H1 (cell line): Measurements from ENCODE around the gene ERVFRD-1.

Experiments used
- CREB1 ChIP-seq: IDR thresholded peaks from 2 replicates; pipeline ENCODE4 v1.6.1; 2012; ENCODE audit warnings: inconsistent platforms
- EZH2 ChIP-seq: fragments of 200-600 bp; sonication (generic); IDR thresholded peaks from 2 replicates; pipeline ENCODE4 v1.7.1; 2012; ENCODE audit warnings: low read depth, mild to moderate bottlenecking, moderate library complexity, low read length, inconsistent platforms; ENCODE audit not compliant: severe bottlenecking
- JUN ChIP-seq: IDR thresholded peaks from 2 replicates; pipeline ENCODE4 v1.6.1; 2011; ENCODE audit warnings: low read depth, mild to moderate bottlenecking, improper control_type of control experiment, low read length
- PHF8 ChIP-seq: fragments of 200-600 bp; sonication (generic); conservative IDR thresholded peaks from 2 replicates; pipeline ENCODE4 v1.7.1; 2012; ENCODE audit warnings: low read depth, mild to moderate bottlenecking, inconsistent platforms, low read length, moderate library complexity
- POLR2A ChIP-seq, 2 experiments: IDR thresholded peaks; 1 replicate in 1 of 2; 2 replicates in 1 of 2; pipeline ENCODE4 v1.6.1; 2011; ENCODE audit warnings: low read depth in 2 of 2, low read length in 2 of 2, mild to moderate bottlenecking in 2 of 2; ENCODE audit errors: control extremely low read depth in 1 of 2
- RXRA ChIP-seq: IDR thresholded peaks from 2 replicates; pipeline ENCODE4 v1.6.1; 2011; ENCODE audit warnings: low read depth, mild to moderate bottlenecking, low read length, moderate library complexity; ENCODE audit not compliant: insufficient read depth
- TF ChIP-seq, protein P1 (sequence below): IDR thresholded peaks from 2 replicates; pipeline ENCODE4 v1.6.1; 2012; ENCODE audit warnings: inconsistent platforms
- TF ChIP-seq, protein P2 (sequence below), 3 experiments: IDR thresholded peaks; 1 replicate in 2 of 3; 2 replicates in 1 of 3; pipeline versions ENCODE4 v1.5.1 to v1.6.1; 2011; ENCODE audit warnings: low read length in 3 of 3, mild to moderate bottlenecking in 3 of 3, inconsistent platforms in 2 of 3, low read depth in 1 of 3, moderate library complexity in 1 of 3; ENCODE audit not compliant: insufficient read depth in 1 of 3; ENCODE audit errors: control extremely low read depth in 1 of 3

- TF ChIP-seq, protein P1, sequence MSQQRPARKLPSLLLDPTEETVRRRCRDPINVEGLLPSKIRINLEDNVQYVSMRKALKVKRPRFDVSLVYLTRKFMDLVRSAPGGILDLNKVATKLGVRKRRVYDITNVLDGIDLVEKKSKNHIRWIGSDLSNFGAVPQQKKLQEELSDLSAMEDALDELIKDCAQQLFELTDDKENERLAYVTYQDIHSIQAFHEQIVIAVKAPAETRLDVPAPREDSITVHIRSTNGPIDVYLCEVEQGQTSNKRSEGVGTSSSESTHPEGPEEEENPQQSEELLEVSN, result no peak
- no peak for TF ChIP-seq RXRA
- TF ChIP-seq, protein P2, sequence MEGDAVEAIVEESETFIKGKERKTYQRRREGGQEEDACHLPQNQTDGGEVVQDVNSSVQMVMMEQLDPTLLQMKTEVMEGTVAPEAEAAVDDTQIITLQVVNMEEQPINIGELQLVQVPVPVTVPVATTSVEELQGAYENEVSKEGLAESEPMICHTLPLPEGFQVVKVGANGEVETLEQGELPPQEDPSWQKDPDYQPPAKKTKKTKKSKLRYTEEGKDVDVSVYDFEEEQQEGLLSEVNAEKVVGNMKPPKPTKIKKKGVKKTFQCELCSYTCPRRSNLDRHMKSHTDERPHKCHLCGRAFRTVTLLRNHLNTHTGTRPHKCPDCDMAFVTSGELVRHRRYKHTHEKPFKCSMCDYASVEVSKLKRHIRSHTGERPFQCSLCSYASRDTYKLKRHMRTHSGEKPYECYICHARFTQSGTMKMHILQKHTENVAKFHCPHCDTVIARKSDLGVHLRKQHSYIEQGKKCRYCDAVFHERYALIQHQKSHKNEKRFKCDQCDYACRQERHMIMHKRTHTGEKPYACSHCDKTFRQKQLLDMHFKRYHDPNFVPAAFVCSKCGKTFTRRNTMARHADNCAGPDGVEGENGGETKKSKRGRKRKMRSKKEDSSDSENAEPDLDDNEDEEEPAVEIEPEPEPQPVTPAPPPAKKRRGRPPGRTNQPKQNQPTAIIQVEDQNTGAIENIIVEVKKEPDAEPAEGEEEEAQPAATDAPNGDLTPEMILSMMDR (IDR thresholded peaks at IDR 0.05; ENCODE audit: control extremely low read depth in 1 of 3, insufficient read depth in 1 of 3, low read depth in 1 of 3, low read length in 3 of 3), result no peak
- TF ChIP-seq JUN, result no peak
- no peak for TF ChIP-seq EZH2
- TF ChIP-seq POLR2A (IDR thresholded peaks at IDR 0.05; ENCODE audit: control extremely low read depth in 1 of 2, low read depth in 2 of 2, low read length in 2 of 2), result no peak
- TF ChIP-seq PHF8, result no peak
- no peak for TF ChIP-seq CREB1
These were observed 46.7 kb downstream of the ERVFRD-1 start for GRCh38 chr6:11064836-11065235.
